ENCODE data around the gene BTNL9.

- TF ChIP-seq ZC3H11A (IDR thresholded peaks at IDR 0.05) (no peak), MAX (IDR thresholded peaks at IDR 0.05) (no peak), POLR2A (IDR thresholded peaks at IDR 0.05; ENCODE audit: low read length) (no peak), CBX8 (IDR thresholded peaks at IDR 0.05) (no peak), MYC (IDR thresholded peaks at IDR 0.05; ENCODE audit: borderline replicate concordance, low read length) (no peak), MAFK (IDR thresholded peaks at IDR 0.05; ENCODE audit: partially characterized antibody) (no peak), POLR2AphosphoS2 (conservative IDR thresholded peaks at IDR 0.05; ENCODE audit: low read length) (no peak)
Observed at GRCh38 chr5:181109489-181110013, 69.5 kb downstream of the BTNL9 start.

All from A549 (cell line).